AG09319 (cell line): ENCODE results near the gene UBE2L6.

ENCODE experiments used
- DNase-seq: peaks from one replicate; pipeline ENCODE4 v3.0.0-alpha.2; 2010; ENCODE audit warnings: low read depth; ENCODE audit errors: extremely low read depth
- CTCF ChIP-seq: IDR thresholded peaks from 2 replicates; pipeline ENCODE4 v1.5.1; 2011; ENCODE audit warnings: low read depth, mild to moderate bottlenecking, inconsistent platforms, low read length, moderate library complexity

The UBE2L6 gene

GRCh38 chr11:57514538-57515331 lies 52.7 kb downstream of the UBE2L6 start:
- no peak for DNase-seq
- no peak for TF ChIP-seq CTCF

- TF ChIP-seq CTCF, result no peak
- DNase-seq, result no peak
Observed at GRCh38 chr11:57513911-57514537, 53.4 kb downstream of the UBE2L6 start.

- no peak for DNase-seq
- TF ChIP-seq CTCF, result no peak
Observed at GRCh38 chr11:57513452-57513795, 54.0 kb downstream of the UBE2L6 start.

GRCh38 chr11:57512646-57513451 lies 54.6 kb downstream of the UBE2L6 start:
- no peak for DNase-seq
- no peak for TF ChIP-seq CTCF

- TF ChIP-seq CTCF, result no peak
- no peak for DNase-seq
Observed at GRCh38 chr11:57511741-57512430, 55.6 kb downstream of the UBE2L6 start.

- no peak for TF ChIP-seq CTCF
- DNase-seq, result no peak
Observed at GRCh38 chr11:57508341-57509170, 58.9 kb downstream of the UBE2L6 start.
